ENCODE results near the gene ARHGEF39.

ARHGEF39 gene

DNA sequence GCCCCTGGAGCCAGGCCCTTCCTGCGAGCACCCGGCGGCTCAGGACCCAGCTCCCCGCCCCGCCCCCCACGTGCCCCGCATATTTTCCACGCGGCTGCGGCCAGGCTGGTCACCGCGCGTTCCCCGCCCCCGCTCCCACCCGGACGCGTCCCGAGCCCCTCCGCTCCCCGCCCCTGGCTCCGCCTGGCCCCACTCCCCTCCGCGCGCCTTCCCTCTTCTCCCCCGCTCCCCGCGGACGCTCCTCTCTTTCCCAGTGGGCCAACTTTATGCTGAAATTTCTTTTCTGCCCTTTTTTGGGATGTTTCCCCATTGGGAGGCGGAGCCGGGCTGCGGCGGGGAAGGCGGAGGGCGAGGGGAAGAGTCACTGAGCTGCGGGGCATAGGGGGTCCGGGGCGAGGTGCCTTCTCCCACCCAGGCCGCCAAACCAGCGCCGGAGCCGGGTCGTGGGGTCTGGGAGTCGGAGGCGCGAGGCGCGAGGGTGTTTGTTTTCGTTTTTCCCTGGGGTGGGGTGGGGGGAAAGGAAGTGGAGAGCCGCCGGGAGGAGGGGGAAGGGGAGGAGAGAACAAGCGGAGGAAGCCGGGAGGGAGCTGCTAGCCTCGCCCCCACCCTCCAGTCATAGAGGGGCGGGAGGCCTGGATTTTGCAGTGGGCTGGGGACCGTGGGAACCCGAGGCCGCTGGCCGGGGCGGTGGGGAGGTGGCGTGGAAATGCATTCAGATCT is 25.8 kb upstream of the ARHGEF39 start:
- no peak for DNase-seq

DNA sequence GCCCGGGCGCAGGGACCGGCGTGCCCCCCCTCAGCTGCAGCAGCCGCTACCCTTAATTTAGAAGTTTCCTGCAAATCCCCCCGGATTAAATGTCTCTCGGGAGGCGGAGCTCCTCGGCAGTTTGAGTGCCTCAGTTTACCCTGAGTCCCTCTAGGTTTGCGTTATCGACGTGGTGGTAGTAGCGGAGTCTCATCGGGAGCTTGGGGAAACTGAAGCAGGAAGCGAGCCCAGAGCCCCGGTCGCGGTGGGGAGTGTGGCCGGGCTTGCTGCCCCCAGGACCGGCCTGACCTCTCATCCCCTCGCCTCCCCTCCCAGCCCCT is 25.3 kb upstream of the ARHGEF39 start:
- no peak for DNase-seq

DNA sequence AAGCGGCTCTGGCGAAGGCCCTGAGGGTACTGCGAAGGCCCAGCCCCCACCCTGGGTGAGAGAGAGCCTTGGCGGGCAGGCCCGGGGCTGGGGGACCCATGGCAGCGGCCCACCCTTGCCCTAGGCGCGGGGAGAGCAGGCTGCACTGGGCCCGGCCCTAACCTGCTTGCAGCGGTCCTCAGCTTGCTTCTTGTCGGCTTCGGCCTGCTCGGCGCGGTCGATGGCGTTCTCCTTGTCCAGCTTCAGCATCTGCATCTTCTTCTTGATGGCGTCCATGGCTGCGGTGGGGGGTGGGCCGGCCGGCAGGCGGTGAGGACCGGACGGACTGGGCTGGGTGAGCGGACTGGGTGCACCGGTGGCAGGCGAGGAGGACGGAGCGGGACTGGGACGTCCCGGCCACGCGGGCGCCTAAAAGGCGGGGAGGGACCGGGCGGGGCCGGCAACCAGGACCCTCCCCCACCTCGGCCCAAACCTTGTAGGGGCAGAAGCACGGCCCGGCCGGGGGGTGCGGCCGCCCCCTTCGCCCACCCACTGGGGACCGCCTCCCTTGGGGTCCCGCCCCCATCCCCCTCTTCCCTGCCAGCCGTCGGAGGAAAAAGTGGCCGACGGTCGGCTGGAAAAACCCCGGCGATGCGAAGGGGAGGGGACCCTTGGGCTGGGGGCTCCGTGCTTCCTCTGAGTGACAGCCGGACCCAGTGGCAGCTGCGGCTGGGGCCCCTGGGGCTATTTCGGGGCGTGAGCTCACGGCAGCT is 24.7 kb upstream of the ARHGEF39 start, which contains the start of gene TPM2:
Gene TPM2, minus strand, starts transcription at position 384 of the 752 bp plus-strand sequence. Its CDS starts 108 bp downstream, at position 276.
- no peak for DNase-seq

DNA sequence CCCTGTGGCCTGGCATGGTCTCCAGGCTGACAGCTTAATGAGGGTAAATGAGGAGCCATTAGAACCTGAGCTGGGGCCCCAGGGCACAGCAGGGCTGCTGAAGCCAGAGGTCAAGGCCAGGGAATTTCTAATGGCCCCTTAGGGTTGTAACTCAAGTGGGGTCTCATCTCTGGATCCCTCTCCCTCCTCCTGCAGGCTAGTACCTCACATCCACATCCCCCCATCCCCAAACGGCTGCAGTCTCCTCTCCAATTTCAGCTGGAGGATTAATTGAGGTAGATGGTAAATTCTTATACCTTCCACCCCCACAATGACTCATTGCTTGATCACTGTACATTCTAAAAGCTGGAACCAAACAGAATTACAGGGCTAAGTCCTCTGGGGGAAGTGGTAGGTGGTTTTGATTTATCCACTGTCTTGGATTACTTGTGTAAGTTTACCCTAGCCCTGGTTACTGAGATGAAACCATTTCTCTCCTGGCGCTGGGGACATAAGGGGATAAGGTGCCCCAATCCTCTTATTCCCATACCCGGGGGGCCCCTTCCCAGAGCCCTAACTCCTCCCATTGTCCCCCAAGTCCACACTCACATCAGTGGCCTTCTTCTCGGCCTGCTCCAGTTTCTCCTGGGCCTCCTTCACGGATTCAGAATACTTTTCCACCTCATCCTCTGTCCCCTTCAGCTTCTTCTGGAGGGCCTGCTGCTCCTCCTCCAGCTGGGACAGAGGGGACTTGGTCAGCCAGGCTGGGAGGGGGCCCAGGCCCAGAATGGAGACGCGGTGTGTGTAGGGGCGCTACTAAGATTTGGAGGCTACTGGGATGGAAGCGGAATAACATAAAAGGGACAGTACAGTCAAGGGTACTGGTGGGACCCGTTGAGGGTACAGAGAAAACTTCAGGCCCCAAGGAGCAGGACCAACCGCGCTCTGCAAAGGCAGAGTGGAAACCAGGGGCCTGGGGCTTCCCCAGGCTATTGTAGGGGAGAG is 23.9 kb upstream of the ARHGEF39 start:
- DNase-seq: no peak

DNA sequence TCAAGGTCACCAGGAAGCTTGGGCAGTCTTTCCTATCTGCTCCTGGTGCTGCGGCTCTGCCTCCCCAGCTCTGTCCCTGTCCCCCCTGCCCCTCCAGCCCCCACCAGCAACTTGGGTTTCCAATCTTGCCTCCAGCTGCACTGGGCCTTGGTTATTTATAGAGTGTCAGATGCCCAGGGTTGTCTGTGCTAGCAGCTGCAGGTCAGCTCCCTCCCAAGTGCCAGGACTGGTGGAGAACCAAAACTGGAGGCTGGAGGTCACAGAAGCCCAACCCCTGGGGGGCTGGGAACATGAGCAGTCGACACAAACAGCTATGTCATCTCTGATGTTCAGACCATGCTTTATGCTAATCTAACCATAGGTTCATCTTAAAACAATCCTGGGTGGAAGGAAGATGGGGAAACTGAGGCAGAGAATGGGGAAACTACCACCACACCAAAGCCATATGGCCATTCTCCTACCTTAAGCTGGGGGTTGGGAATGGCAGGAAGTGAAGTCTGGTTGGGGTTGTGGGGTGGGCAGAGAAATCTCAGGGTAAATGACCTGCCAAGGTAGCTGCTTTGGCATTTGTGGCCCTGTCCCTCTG is 23.1 kb upstream of the ARHGEF39 start:
- DNase-seq: no peak

DNA sequence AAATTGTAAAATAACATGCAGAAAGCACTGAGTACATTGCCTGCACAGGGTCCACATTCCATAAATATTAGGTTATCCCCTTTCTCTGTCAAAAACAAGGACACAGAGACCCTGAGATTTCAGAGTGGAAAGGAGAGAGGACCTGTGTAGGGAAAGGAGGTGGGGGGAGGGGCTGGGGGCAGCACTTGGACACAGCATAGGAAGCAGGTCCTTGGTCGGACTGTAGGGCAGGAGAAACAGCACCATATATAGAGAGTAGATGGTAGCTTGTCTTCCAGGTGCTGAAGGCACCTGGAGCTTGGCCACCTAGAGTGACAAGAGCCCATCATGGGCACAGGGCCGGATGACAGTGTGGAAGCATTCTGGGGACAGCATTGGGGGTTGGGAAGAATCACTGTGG is 22.3 kb upstream of the ARHGEF39 start:
- DNase-seq: no peak

DNA sequence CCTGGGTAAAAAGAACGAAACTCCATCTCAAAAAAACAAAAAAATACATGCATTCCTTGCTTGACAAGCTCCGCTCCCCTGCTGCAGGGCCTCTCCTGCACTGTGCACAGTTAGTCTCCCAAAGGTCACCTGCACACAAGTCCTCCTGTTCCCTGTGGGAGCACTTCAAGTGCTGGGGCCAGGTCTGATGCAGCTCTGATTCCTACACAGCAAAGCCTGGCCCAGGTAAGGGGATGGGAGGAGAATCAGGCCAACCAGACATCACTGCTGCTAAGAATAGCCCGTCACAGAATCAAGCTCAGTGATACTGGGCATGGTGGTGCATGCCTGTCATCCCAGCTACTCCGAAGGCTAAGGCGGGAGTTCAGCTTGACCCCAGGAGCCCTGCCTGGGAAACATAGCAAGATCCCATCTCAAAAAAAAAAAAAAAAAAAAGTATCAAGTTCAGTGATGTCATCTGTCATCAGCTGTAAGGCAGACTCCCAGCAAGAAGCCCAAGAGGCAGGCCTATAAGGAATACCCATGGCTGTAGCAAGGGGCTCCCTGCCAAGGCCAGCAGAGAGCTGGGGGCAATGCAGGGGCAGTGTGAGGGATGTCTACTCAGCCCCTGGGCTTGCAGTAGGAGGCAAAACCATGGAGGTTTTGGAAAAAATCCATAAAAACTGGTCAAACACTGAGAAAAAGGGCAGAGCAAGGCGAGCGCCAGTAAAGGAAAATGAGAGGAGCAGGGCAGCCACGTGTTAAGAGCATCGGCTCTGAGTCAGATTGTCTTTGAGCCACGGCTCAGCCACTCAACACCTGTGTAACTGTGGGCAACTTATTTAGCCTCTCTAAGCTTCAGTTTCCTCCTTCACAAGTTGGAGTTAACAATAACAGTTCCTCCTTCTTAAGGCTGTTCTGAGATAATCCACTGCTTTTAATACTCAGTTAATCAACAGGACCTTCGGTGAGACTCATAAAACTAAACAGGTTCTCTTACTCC is 21.5 kb upstream of the ARHGEF39 start:
- DNase-seq: no peak

DNA sequence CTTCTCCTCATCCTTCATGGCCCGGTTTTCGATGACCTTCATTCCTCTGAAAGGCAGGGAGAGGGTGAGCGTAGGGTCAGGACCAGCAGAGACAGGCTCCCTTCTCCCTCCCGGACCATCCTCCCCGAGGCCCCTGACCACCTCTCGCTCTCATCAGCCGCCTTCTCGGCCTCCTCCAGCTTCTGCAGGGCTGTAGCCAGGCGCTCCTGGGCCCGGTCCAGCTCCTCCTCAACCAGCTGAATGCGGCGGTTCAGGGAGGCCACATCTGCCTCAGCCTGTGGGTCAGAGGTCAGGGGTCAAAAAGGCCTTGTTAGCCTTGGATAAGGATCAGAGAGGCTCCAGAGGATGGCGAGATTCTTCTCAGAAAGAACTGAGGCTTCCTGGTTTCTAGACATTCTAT is 20.5 kb upstream of the ARHGEF39 start:
- DNase-seq: no peak

DNA sequence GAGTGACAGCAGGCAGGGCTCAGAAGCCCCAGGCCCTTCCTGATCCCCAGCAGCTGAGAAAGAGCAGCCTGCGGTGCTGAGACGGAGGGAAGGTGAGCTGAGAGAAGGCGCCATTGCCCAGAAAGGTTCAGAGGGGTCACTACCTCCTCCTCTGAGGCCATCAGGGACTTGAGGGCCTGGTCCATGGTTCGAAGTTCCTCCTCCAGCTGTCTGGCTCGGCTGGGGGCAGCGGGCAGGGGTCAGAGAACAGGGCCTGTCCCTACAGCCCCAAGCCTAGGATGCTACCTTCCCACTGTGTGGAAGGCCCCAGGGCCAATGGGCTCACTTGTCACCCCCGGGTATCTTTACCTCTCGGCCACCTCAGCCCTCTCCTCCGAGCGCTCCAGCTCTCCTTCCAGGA is 19.9 kb upstream of the ARHGEF39 start:
- no peak for DNase-seq

DNA sequence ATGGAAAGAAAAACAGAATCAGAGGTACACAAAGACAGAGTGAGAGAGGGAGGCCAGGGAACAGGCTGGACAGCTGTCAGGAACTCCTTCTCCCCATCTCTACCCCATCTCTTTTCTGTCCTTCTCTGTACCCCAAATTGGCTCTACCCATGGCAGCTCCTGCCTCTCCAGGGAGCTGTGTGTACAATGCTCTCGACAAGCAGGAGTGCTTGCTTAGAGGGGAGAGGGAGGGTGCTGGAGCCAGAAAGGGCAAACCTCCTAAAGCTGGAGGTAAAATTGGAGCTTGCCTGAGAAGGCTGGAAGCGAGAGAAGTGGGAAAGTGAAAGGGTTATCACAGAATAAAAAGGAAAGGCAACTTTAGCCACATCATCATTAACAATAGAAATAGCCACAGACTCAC is 18.3 kb upstream of the ARHGEF39 start:
- DNase-seq: no peak

DNA sequence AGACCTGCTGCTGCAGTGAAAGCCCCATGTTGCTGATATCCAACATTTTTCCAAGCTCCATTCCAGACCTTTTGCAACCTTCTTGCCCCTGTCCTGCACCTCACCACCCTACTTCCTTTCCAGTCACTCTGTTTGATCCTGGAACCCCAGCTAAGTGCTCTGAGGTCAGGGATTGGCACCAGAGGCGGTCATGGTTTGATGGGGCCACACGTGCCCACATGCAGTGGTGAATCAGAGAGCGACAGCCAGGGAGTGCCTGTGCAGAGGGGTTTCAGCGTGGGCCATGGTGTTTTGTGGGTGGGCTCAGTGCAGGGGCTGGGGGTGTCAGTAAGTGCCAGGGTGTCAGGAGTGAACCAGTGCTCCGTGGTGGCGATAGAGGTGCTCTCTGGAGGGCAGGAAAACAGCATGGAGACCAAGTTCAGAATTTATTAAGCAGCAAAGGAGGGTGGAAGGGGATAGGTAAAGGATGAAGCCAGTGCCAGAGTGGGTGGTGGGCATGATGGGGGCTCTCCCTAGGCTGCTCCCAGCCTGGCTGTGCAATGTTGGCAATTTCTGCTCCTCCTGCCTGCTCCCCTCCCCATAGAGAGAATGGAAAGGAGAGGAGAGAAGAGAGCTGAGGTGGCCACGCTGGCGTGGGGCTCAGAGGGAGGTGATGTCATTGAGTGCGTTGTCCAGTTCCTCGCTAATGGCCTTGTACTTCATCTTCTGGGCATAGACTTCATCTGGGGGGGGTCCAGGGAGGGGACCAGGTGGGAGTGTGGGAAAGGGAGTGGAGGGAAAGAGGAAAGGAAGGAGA is 17.7 kb upstream of the ARHGEF39 start:
- DNase-seq: no peak

DNA sequence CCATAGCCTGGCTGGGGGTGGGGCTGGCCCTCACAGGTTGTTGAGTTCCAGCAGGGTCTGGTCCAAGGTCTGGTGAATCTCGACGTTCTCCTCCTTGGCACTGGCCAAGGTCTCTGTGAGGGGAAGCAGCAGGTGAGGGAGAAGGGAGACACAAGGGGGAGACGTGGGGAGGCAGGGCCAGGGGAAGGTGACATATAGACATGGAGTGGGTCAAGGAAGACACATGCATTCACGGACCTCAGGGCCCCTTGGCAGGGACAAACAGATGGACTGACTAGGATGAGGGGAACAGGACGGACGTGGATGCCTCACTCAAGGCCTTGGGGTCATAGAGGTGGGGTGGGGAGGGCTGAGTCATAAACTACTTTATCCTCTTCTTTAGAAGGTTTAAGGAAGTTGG is 17.1 kb upstream of the ARHGEF39 start:
- DNase-seq: no peak

DNA sequence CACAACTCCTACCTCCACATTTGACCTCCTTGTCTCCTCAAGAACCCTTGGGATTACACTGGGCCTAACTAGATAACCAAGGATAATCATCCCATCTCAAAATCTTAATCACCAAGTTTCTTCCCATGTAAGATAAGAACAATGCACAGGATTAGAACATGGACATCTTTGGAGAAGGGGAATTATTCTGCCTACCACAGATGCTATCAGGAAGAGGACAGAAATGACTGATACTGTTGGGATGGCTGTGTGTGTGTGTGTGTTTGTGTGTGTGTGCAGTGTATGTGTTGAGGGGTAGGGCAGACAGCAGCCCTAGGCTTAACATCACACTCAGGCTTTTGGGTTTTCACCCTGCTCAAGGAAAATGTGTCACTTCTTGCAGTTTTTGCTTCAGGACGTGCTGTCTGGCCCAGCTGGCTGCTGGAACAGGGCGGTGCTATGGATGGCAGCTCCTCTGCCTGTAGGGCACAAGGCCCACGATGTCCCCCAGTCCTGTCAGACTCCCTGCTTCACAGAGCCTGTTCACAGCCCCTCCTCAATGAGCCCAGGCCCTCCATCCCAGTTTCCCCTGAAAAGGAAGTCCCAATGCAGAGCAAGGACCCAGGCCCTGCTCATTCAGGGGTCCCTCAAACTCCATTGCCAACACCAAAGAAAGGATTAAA is 16.5 kb upstream of the ARHGEF39 start:
- DNase-seq: no peak

DNA sequence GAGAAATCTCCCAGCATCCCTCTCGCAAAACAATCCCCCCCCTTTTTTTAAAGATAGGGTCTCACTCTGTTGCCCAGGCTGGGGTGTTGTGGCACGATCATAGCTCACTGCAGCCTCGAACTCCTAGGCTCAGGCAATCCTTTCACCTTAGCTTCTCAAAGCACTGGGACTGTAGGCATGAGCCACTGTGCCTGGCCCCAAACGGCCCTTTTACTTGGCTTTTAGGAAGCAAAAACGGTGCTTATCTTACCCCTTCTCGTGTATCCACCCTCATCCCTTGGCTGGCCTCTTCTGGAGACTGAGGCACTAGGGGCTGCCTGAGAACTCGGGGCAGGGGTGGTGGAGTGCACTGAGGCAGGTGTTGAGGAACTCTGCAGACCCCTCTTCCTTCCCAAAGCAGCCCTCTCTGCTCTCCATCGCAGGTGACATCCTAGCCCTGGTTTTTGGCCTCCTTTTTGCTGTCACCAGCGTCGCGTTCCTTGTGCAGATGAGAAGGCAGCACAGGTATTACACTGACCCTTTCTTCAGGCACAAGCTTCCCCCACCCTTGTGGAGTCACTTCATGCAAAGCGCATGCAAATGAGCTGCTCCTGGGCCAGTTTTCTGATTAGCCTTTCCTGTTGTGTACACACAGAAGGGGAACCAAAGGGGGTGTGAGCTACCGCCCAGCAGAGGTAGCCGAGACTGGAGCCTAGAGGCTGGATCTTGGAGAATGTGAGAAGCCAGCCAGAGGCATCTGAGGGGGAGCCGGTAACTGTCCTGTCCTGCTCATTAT is 15.5 kb upstream of the ARHGEF39 start:
- DNase-seq: no peak

DNA sequence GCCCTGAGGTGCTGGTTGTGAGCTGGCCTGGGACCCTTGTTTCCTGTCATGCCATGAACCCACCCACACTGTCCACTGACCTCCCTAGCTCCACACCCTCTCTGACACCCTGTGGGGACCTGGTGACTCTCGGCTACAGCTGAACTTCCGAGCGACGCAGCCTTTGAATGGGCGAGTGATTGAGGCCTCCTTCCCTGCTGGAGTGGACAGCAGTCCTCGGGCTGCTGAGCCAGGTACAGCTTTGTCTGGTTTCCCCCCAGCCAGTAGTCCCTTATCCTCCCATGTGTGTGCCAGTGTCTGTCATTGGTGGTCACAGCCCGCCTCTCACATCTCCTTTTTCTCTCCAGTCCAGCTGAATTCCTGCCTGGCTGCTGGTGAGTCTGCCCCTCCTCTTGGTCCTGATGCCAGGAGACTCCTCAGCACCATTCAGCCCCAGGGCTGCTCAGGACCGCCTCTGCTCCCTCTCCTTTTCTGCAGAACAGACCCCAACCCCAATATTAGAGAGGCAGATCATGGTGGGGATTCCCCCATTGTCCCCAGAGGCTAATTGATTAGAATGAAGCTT is 14.9 kb upstream of the ARHGEF39 start:
- DNase-seq: no peak

DNA sequence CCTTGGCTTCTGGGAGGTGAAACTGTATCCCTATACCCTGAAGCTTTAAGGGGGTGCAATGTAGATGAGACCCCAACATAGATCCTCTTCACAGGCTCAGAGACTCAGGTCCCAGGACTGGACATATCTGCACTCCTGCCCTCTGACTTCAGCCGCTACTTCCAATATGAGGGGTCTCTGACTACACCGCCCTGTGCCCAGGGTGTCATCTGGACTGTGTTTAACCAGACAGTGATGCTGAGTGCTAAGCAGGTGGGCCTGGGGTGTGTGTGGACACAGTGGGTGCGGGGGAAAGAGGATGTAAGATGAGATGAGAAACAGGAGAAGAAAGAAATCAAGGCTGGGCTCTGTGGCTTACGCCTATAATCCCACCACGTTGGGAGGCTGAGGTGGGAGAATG is 14.1 kb upstream of the ARHGEF39 start:
- DNase-seq: no peak

DNA sequence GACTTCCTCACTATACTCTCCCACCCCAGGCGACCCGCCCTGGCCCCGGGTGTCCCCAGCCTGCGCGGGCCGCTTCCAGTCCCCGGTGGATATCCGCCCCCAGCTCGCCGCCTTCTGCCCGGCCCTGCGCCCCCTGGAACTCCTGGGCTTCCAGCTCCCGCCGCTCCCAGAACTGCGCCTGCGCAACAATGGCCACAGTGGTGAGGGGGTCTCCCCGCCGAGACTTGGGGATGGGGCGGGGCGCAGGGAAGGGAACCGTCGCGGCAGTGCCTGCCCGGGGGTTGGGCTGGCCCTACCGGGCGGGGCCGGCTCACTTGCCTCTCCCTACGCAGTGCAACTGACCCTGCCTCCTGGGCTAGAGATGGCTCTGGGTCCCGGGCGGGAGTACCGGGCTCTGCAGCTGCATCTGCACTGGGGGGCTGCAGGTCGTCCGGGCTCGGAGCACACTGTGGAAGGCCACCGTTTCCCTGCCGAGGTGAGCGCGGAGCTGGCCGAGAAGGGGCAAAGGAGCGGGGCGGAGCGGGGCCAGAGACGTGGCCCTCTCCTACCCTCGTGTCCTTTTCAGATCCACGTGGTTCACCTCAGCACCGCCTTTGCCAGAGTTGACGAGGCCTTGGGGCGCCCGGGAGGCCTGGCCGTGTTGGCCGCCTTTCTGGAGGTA is 10.9 kb upstream of the ARHGEF39 start:
- DNase-seq: no peak

DNA sequence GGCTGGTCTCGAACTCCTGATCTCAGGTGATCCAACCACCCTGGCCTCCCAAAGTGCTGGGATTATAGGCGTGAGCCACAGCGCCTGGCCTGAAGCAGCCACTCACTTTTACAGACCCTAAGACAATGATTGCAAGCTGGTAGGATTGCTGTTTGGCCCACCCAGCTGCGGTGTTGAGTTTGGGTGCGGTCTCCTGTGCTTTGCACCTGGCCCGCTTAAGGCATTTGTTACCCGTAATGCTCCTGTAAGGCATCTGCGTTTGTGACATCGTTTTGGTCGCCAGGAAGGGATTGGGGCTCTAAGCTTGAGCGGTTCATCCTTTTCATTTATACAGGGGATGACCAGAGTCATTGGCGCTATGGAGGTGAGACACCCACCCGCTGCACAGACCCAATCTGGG is 10.2 kb upstream of the ARHGEF39 start:
- no peak for DNase-seq

DNA sequence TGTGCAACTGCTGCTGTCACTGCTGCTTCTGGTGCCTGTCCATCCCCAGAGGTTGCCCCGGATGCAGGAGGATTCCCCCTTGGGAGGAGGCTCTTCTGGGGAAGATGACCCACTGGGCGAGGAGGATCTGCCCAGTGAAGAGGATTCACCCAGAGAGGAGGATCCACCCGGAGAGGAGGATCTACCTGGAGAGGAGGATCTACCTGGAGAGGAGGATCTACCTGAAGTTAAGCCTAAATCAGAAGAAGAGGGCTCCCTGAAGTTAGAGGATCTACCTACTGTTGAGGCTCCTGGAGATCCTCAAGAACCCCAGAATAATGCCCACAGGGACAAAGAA is 9.0 kb upstream of the ARHGEF39 start:
- DNase-seq: no peak
